Stomach (tissue), 9 donors: ENCODE data around the gene ATP2B3. TPM values are rescaled to one million over a fixed set of nuclear protein-coding genes. Genes with fewer than 3 reads are reported as not detected.

Experiments
- DNase-seq, 2 donors: peaks; one replicate each; pipeline versions ENCODE4 v3.0.0 to v3.0.0-alpha.2; 2013 to 2019
- H3K27ac ChIP-seq, 5 donors: fragments of 200-600 bp in 4 of 5; sonication (generic) in 4 of 5; one replicate each; pipeline ENCODE4 v1.5.1; 2013 to 2019; ENCODE audit warnings: mild to moderate bottlenecking in 1 of 5, moderate library complexity in 1 of 5
- H3K27me3 ChIP-seq, 3 donors: fragments of 200-600 bp; sonication (generic); one replicate each; pipeline ENCODE4 v1.5.1; 2017 to 2019; ENCODE audit warnings: mixed run types in 1 of 3
- H3K36me3 ChIP-seq, 4 donors: fragments of 200-600 bp; sonication (generic); 1 replicate in 3 of 4; 2 replicates in 1 of 4; pipeline ENCODE4 v1.5.1; 2016 to 2019
- H3K4me1 ChIP-seq, 4 donors: fragments of 200-600 bp; sonication (generic); one replicate each; pipeline ENCODE4 v1.5.1; 2016 to 2019
- H3K4me3 ChIP-seq, 4 donors: fragments of 200-600 bp; sonication (generic) in 3 of 4; one replicate each; pipeline ENCODE4 v1.5.1; 2016 to 2019; ENCODE audit warnings: mild to moderate bottlenecking in 1 of 4
- H3K9me3 ChIP-seq, 4 donors: fragments of 200-600 bp; sonication (generic); one replicate each; pipeline ENCODE4 v1.5.1; 2016 to 2019
- EP300 ChIP-seq: sonication (generic); formaldehyde crosslinking; IDR thresholded peaks from one replicate; pipeline ENCODE4 v1.6.1; 2017; ENCODE audit warnings: antibody characterized with exemption
- POLR2A ChIP-seq, 4 donors: fragments of 450-650 bp; IDR thresholded peaks; one replicate each; pipeline ENCODE4 v1.6.1; 2016; ENCODE audit warnings: antibody characterized with exemption in 4 of 4, control low read depth in 2 of 4, mild to moderate bottlenecking in 1 of 4, moderate library complexity in 1 of 4
- POLR2AphosphoS5 ChIP-seq, 3 donors: sonication (generic); formaldehyde crosslinking; IDR thresholded peaks; one replicate each; pipeline ENCODE4 v1.6.1; 2016; ENCODE audit warnings: antibody characterized with exemption in 3 of 3
- WGBS, 5 donors: extraction: QIAGEN DNeasy Blood & Tissue Kit in 3 of 5; methylation state at CpG; one replicate each; pipeline versions ENCODE4 v1.1.5 to v1.1.7; 2013 to 2018; 5-methylcytosine and 5-hydroxymethylcytosine counted together
- intact Hi-C: fragments of 100-400 bp; cut with DNase I; formaldehyde crosslinking; loops from one replicate; pipeline ENCODE4 v1.15.1; 2023; ENCODE audit warnings: low total_unique reads
- polyA plus RNA-seq, 3 donors: library from polyadenylated mRNA; stranded (reverse); fragments of 200-250 nt; gene quantifications; one replicate each; pipeline ENCODE4 v1.2.3, GENCODE V29; 2013
- total RNA-seq, 5 donors: library from RNA; depleted of rRNA; stranded (reverse); fragments of >200 nt; gene quantifications; one replicate each; pipeline versions ENCODE4 v1.1.0 to v1.2.3, GENCODE V29; 2014 to 2016
- TF ChIP-seq, protein P1 (sequence below), 7 experiments: fragments of 450-650 bp in 4 of 7; fragments of 200-600 bp in 3 of 7; sonication (generic) in 3 of 7; IDR thresholded peaks; one replicate each; pipeline ENCODE4 v1.5.1; 2016 to 2019; ENCODE audit warnings: antibody characterized with exemption in 7 of 7, control low read depth in 2 of 7, mild to moderate bottlenecking in 1 of 7
- donor health status: healthy with polysubstance abuse.
- donor health status: Bipolar disorder and iron deficiency.
- donor health status: healthy.

Gene ATP2B3
- total and polyA plus RNA-seq, 8 donors = 0.03 to 0.55 TPM; not detected in 6

DNA sequence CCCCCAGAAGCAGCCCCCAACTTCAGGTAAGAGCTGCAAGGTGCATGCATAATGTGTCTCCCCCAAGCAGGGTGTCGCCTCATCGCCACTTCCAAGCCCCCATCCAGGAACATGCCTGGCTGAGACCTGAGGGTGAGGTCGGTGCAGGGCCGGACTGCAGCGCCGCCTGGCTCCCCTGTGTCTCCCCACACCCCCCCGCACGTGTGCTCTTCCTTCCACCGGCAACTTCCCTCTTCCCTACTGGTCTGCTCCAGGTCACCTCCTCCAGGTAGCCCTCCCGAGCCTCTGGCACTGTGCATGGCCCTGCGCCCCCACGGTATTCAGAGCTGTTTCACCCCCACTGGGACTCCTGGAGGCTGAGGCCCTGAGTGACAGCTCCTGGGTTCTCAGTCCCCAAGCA lies 24.9 kb upstream of the ATP2B3 start:
- WGBS, 5 donors = 78 to 89% (median 82%) methylated on average over 9 to 12 of the region's 12 CpGs
- H3K9me3 ChIP-seq = no peaks in the 10 kb centered on the region
- peaks cover 3 to 25% (median 22%) of the 10 kb centered on the region in 3 donors for H3K27me3 ChIP-seq
- no peak overlapping the region for H3K4me3 ChIP-seq
- H3K27ac ChIP-seq = no peak overlapping the region
- no peaks in the 10 kb centered on the region for H3K36me3 ChIP-seq
- peaks cover 8 to 26% (median 17%) of the 10 kb centered on the region in 4 donors for H3K4me1 ChIP-seq
- no peak for DNase-seq
- TF ChIP-seq POLR2A (IDR thresholded peaks at IDR 0.05) = no peak
- TF ChIP-seq, protein P1, sequence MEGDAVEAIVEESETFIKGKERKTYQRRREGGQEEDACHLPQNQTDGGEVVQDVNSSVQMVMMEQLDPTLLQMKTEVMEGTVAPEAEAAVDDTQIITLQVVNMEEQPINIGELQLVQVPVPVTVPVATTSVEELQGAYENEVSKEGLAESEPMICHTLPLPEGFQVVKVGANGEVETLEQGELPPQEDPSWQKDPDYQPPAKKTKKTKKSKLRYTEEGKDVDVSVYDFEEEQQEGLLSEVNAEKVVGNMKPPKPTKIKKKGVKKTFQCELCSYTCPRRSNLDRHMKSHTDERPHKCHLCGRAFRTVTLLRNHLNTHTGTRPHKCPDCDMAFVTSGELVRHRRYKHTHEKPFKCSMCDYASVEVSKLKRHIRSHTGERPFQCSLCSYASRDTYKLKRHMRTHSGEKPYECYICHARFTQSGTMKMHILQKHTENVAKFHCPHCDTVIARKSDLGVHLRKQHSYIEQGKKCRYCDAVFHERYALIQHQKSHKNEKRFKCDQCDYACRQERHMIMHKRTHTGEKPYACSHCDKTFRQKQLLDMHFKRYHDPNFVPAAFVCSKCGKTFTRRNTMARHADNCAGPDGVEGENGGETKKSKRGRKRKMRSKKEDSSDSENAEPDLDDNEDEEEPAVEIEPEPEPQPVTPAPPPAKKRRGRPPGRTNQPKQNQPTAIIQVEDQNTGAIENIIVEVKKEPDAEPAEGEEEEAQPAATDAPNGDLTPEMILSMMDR (IDR thresholded peaks at IDR 0.05) = no peak
- TF ChIP-seq POLR2AphosphoS5 (IDR thresholded peaks at IDR 0.05) = no peak
- TF ChIP-seq EP300 = no peak
- intact Hi-C loops = no loop called here

- peaks cover 3 to 25% (median 22%) of the 10 kb centered on the region in 3 donors for H3K27me3 ChIP-seq
- TF ChIP-seq, protein P1 (IDR thresholded peaks at IDR 0.05) = no peak
- TF ChIP-seq POLR2A (IDR thresholded peaks at IDR 0.05) = no peak
- TF ChIP-seq EP300 = no peak
- no peak for TF ChIP-seq POLR2AphosphoS5 (IDR thresholded peaks at IDR 0.05)
- H3K4me1 ChIP-seq = peaks cover 3 to 20% (median 12%) of the 10 kb centered on the region in 4 donors
- no peak overlapping the region for H3K4me3 ChIP-seq
- DNase-seq = no peak
- WGBS, 5 donors = 79 to 90% (median 86%) methylated on average over 11 of the region's 11 CpGs
- H3K27ac ChIP-seq = no peak overlapping the region
- H3K36me3 ChIP-seq = no peaks in the 10 kb centered on the region
- H3K9me3 ChIP-seq = no peaks in the 10 kb centered on the region
- intact Hi-C loops = no loop called here
Measured at GRCh38 chrX:153493085-153493484, 24.4 kb upstream of the ATP2B3 start.

DNA sequence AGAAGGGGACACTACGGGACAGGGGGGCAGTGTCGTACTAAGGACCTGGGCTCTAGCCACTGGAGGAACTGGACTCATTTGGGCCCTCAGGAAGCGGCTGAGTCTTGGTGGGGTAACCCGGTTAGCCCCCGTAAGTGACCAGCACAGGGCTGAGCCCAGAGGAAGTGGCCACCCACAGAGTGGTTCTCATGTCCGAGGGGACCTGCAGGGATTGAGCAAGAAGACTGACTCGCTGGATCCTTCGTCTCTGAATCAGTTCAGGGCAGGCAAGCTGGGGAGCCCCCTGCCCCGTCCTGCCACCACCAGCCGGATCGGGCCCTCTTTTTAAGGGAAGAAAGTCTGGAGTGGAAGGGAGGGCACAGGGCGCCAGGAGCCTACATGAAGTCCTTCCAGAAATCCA lies 23.4 kb upstream of the ATP2B3 start:
- Histone ChIP-seq H3K27me3 (peaks cover 3 to 25% (median 22%) of the 10 kb centered on the region in 3 donors), H3K27ac (peak overlapping the region in 3 of 5 donors; percentile 46 to 55 (median 51)), H3K4me3 (no peak overlapping the region), H3K4me1 (peaks cover 0 to 10% (median 4%) of the 10 kb centered on the region in 4 donors), H3K36me3 (no peaks in the 10 kb centered on the region), H3K9me3 (no peaks in the 10 kb centered on the region)
- DNase-seq = no peak
- intact Hi-C loops = no loop called here
- TF ChIP-seq, protein P1 (IDR thresholded peaks at IDR 0.05) = no peak
- no peak for TF ChIP-seq EP300
- TF ChIP-seq POLR2AphosphoS5 (IDR thresholded peaks at IDR 0.05) = no peak
- no peak for TF ChIP-seq POLR2A (IDR thresholded peaks at IDR 0.05)
- WGBS, 5 donors = 76 to 85% (median 79%) methylated on average over 7 to 12 of the region's 12 CpGs

- intact Hi-C loops = no loop called here
- DNase-seq = peak in 1 of 2 donors; percentile 70
- Histone ChIP-seq H3K4me1 (peaks cover 0 to 9% (median 4%) of the 10 kb centered on the region in 4 donors), H3K9me3 (no peaks in the 10 kb centered on the region), H3K36me3 (no peaks in the 10 kb centered on the region), H3K27ac (peak within 1 kb of the TSS in 3 of 5 donors; percentile 46 to 55 (median 51)), H3K4me3 (peak within 1 kb of the TSS in 3 of 4 donors; percentile 17 to 31 (median 27)), H3K27me3 (peaks cover 3 to 25% (median 22%) of the 10 kb centered on the region in 3 donors)
- WGBS, 5 donors = 7 to 57% (median 10%) methylated on average over 14 to 34 of the region's 41 CpGs
- TF ChIP-seq, protein P1 (IDR thresholded peaks at IDR 0.05) = peak in 2 of 7 experiments; percentile 7 to 19
- TF ChIP-seq POLR2AphosphoS5 (IDR thresholded peaks at IDR 0.05) = no peak
Measured at GRCh38 chrX:153494541-153495361, 22.7 kb upstream of the ATP2B3 start, which contains the start of gene BGN. Gene BGN, plus strand, starts transcription at chrX:153494980. Its CDS starts 9,652 bp downstream, at chrX:153504632.
